ENCODE results near the gene ADGRA3.

DNA sequence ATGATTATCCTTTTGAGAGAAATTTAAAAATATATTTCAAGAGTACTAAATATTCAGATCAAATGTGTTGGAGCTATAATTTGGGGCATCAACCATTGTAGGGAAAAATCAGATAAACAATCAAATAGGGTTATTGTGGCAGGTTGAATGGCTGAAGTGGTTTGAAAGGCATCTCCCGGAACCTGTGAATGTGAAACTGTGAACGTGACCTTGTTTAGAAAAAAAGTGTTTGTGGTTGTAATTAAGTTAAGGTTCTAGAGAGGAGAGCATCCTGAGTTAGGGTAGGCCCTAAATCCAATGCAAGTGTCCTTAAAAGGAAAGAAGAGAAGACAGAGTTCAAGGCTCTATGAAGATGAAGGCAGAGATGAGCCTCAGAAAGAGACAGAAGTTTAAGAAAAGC, 37.4 kb downstream of the ADGRA3 start:
- TF ChIP-seq, protein P1, sequence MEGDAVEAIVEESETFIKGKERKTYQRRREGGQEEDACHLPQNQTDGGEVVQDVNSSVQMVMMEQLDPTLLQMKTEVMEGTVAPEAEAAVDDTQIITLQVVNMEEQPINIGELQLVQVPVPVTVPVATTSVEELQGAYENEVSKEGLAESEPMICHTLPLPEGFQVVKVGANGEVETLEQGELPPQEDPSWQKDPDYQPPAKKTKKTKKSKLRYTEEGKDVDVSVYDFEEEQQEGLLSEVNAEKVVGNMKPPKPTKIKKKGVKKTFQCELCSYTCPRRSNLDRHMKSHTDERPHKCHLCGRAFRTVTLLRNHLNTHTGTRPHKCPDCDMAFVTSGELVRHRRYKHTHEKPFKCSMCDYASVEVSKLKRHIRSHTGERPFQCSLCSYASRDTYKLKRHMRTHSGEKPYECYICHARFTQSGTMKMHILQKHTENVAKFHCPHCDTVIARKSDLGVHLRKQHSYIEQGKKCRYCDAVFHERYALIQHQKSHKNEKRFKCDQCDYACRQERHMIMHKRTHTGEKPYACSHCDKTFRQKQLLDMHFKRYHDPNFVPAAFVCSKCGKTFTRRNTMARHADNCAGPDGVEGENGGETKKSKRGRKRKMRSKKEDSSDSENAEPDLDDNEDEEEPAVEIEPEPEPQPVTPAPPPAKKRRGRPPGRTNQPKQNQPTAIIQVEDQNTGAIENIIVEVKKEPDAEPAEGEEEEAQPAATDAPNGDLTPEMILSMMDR (IDR thresholded peaks at IDR 0.05): no peak
- TF ChIP-seq, protein P2, sequence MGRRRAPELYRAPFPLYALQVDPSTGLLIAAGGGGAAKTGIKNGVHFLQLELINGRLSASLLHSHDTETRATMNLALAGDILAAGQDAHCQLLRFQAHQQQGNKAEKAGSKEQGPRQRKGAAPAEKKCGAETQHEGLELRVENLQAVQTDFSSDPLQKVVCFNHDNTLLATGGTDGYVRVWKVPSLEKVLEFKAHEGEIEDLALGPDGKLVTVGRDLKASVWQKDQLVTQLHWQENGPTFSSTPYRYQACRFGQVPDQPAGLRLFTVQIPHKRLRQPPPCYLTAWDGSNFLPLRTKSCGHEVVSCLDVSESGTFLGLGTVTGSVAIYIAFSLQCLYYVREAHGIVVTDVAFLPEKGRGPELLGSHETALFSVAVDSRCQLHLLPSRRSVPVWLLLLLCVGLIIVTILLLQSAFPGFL (CRISPR knock-in tag; IDR thresholded peaks at IDR 0.05; ENCODE audit: borderline replicate concordance): no peak
- no peak for TF ChIP-seq GABPB1 (CRISPR knock-in tag; IDR thresholded peaks at IDR 0.05)
- TF ChIP-seq, protein P3, sequence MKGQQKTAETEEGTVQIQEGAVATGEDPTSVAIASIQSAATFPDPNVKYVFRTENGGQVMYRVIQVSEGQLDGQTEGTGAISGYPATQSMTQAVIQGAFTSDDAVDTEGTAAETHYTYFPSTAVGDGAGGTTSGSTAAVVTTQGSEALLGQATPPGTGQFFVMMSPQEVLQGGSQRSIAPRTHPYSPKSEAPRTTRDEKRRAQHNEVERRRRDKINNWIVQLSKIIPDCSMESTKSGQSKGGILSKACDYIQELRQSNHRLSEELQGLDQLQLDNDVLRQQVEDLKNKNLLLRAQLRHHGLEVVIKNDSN (CRISPR knock-in tag; IDR thresholded peaks at IDR 0.05): no peak
- TF ChIP-seq, protein P4, sequence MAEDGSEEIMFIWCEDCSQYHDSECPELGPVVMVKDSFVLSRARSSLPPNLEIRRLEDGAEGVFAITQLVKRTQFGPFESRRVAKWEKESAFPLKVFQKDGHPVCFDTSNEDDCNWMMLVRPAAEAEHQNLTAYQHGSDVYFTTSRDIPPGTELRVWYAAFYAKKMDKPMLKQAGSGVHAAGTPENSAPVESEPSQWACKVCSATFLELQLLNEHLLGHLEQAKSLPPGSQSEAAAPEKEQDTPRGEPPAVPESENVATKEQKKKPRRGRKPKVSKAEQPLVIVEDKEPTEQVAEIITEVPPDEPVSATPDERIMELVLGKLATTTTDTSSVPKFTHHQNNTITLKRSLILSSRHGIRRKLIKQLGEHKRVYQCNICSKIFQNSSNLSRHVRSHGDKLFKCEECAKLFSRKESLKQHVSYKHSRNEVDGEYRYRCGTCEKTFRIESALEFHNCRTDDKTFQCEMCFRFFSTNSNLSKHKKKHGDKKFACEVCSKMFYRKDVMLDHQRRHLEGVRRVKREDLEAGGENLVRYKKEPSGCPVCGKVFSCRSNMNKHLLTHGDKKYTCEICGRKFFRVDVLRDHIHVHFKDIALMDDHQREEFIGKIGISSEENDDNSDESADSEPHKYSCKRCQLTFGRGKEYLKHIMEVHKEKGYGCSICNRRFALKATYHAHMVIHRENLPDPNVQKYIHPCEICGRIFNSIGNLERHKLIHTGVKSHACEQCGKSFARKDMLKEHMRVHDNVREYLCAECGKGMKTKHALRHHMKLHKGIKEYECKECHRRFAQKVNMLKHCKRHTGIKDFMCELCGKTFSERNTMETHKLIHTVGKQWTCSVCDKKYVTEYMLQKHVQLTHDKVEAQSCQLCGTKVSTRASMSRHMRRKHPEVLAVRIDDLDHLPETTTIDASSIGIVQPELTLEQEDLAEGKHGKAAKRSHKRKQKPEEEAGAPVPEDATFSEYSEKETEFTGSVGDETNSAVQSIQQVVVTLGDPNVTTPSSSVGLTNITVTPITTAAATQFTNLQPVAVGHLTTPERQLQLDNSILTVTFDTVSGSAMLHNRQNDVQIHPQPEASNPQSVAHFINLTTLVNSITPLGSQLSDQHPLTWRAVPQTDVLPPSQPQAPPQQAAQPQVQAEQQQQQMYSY (CRISPR knock-in tag; IDR thresholded peaks at IDR 0.05): no peak
